HepG2 (cell line): ENCODE data around the gene PPP1R8. TPM values are rescaled to one million over a fixed set of nuclear protein-coding genes. Genes with fewer than 3 reads are reported as not detected.

ENCODE experiments used
- ESRRA ChIP-seq: sonication (generic); formaldehyde crosslinking; IDR thresholded peaks from 2 replicates; pipeline ENCODE4 v1.5.1; 2020; ENCODE audit warnings: mild to moderate bottlenecking, low read depth, missing genetic modification reagents
- GATA4 ChIP-seq: sonication (generic); IDR thresholded peaks from 2 replicates; pipeline ENCODE4 v1.6.1; 2016; ENCODE audit warnings: antibody characterized with exemption, low read depth, borderline replicate concordance
- HMGA1 ChIP-seq: sonication (generic); formaldehyde crosslinking; conservative IDR thresholded peaks from 2 replicates; pipeline ENCODE4 v1.4.0; 2020; ENCODE audit warnings: missing genetic modification reagents
- HOXA9 ChIP-seq: sonication (generic); formaldehyde crosslinking; IDR thresholded peaks from 2 replicates; pipeline ENCODE4 v1.8.1; 2022; ENCODE audit warnings: missing genetic modification reagents, mild to moderate bottlenecking, moderate library complexity, borderline replicate concordance
- PITX1 ChIP-seq: sonication (generic); formaldehyde crosslinking; IDR thresholded peaks from 2 replicates; pipeline ENCODE4 v1.5.1; 2020; ENCODE audit warnings: mild to moderate bottlenecking, missing genetic modification reagents
- RFX1 ChIP-seq: fragments of 450-650 bp; IDR thresholded peaks from 2 replicates; pipeline ENCODE4 v1.6.1; 2017
- SKI ChIP-seq: fragments of 450-650 bp; IDR thresholded peaks from one replicate; pipeline ENCODE4 v1.6.1; 2018; ENCODE audit warnings: mild to moderate bottlenecking; ENCODE audit not compliant: partially characterized antibody
- SP4 ChIP-seq: sonication (generic); formaldehyde crosslinking; IDR thresholded peaks from 2 replicates; pipeline ENCODE4 v1.8.1; 2023; ENCODE audit warnings: mild to moderate bottlenecking, missing genetic modification reagents
- SRSF9 ChIP-seq: fragments of 200-400 bp; formaldehyde crosslinking; IDR thresholded peaks from 2 replicates; pipeline ENCODE4 v1.6.1; 2018; ENCODE audit warnings: borderline replicate concordance, mild to moderate bottlenecking, low read depth, low read length; ENCODE audit not compliant: insufficient read depth, poor library complexity, severe bottlenecking
- ZFP36L2 ChIP-seq: sonication (generic); formaldehyde crosslinking; IDR thresholded peaks from 2 replicates; pipeline ENCODE4 v1.4.0; 2020; ENCODE audit warnings: missing genetic modification reagents
- ZFY ChIP-seq: sonication (generic); formaldehyde crosslinking; IDR thresholded peaks from 2 replicates; pipeline ENCODE4 v1.4.0; 2020; ENCODE audit warnings: missing genetic modification reagents
- ZNF235 ChIP-seq: sonication (generic); formaldehyde crosslinking; IDR thresholded peaks from 2 replicates; pipeline ENCODE4 v1.8.1; 2023; ENCODE audit warnings: mild to moderate bottlenecking, missing genetic modification reagents, borderline replicate concordance
- ZNF746 ChIP-seq: sonication (generic); formaldehyde crosslinking; IDR thresholded peaks from 2 replicates; pipeline ENCODE4 v1.8.0; 2022; ENCODE audit warnings: mild to moderate bottlenecking, missing genetic modification reagents
- polyA plus RNA-seq, 8 experiments: library from polyadenylated mRNA; depleted of rRNA in 3 of 8; stranded (reverse) in 7 of 8; unstranded in 1 of 8; fragments of >200 nt; fragmentation: Illumina TruSeq in 4 of 8; extraction: Trizol in 4 of 8; gene quantifications; 2 replicates each; pipeline versions ENCODE4 v1.2.1 to v1.2.3, GENCODE V29; 2011 to 2016; ENCODE audit warnings: low read depth in 4 of 8, missing spikeins in 1 of 8, mixed read lengths in 1 of 8; ENCODE audit not compliant: insufficient read depth in 1 of 8
- total RNA-seq, 5 experiments: library from RNA; depleted of rRNA; stranded (reverse); fragments of >200 nt; fragmentation: Illumina TruSeq; extraction: Trizol; gene quantifications; 2 replicates each; pipeline ENCODE4 v1.2.3, GENCODE V29; 2016; ENCODE audit warnings: low read depth in 1 of 5
- TF ChIP-seq, protein P1 (sequence below): sonication (generic); formaldehyde crosslinking; IDR thresholded peaks from 2 replicates; pipeline ENCODE4 v1.5.1; 2020; ENCODE audit warnings: mild to moderate bottlenecking, missing genetic modification reagents, moderate library complexity
- TF ChIP-seq, protein P2 (sequence below): sonication (generic); formaldehyde crosslinking; IDR thresholded peaks from 2 replicates; pipeline ENCODE4 v1.4.0; 2020; ENCODE audit warnings: missing genetic modification reagents, borderline replicate concordance
- TF ChIP-seq, protein P3 (sequence below): sonication (generic); formaldehyde crosslinking; IDR thresholded peaks from 2 replicates; pipeline ENCODE4 v1.4.0; 2020; ENCODE audit warnings: missing genetic modification reagents
- TF ChIP-seq, protein P4 (sequence below): sonication (generic); formaldehyde crosslinking; IDR thresholded peaks from 2 replicates; pipeline ENCODE4 v1.4.0; 2020; ENCODE audit warnings: low read depth, mild to moderate bottlenecking, missing genetic modification reagents
- TF ChIP-seq, protein P5 (sequence below): IDR thresholded peaks from 2 replicates; pipeline ENCODE4 v1.6.1; 2012; ENCODE audit warnings: inconsistent platforms

PPP1R8 gene
- total and polyA plus RNA-seq, 2 of the 13 experiments (the other 11 are each of a cell fraction or from before 2014, with no cell fraction given), result 38.3 to 62.2 TPM

DNA sequence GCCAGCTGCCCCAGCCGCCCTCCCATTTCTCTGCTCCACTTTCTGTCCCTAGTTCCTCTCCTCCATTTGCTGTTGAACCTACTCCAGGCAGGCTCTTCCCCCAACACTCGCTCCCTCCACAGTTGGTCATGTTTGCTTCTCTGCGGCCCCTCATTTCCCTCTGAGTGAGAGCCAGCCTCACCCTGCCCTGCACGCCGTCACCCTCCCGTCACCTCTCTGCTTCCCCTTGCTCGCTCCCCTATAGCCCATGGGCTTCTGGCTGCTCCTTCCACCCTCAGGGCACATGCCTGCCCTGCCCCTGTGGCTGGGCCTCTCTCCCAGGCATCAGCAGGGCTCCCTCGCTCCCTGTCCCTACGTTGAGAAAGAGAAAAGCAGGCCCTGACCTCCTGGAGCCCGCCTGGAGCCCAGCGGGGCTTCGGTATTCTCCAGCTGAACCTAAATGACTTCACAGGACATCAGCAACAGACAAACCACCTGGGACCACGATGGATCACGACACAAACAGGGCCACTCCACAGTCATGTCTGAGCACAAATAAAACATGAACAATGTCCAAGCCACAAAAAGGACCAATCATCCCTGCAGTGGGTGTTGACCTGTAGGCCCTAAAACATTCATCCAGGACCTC is 28.5 kb downstream of the PPP1R8 start (continued):
- TF ChIP-seq, protein P1, sequence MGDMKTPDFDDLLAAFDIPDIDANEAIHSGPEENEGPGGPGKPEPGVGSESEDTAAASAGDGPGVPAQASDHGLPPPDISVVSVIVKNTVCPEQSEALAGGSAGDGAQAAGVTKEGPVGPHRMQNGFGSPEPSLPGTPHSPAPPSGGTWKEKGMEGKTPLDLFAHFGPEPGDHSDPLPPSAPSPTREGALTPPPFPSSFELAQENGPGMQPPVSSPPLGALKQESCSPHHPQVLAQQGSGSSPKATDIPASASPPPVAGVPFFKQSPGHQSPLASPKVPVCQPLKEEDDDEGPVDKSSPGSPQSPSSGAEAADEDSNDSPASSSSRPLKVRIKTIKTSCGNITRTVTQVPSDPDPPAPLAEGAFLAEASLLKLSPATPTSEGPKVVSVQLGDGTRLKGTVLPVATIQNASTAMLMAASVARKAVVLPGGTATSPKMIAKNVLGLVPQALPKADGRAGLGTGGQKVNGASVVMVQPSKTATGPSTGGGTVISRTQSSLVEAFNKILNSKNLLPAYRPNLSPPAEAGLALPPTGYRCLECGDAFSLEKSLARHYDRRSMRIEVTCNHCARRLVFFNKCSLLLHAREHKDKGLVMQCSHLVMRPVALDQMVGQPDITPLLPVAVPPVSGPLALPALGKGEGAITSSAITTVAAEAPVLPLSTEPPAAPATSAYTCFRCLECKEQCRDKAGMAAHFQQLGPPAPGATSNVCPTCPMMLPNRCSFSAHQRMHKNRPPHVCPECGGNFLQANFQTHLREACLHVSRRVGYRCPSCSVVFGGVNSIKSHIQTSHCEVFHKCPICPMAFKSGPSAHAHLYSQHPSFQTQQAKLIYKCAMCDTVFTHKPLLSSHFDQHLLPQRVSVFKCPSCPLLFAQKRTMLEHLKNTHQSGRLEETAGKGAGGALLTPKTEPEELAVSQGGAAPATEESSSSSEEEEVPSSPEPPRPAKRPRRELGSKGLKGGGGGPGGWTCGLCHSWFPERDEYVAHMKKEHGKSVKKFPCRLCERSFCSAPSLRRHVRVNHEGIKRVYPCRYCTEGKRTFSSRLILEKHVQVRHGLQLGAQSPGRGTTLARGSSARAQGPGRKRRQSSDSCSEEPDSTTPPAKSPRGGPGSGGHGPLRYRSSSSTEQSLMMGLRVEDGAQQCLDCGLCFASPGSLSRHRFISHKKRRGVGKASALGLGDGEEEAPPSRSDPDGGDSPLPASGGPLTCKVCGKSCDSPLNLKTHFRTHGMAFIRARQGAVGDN (CRISPR knock-in tag), result peak; percentile 70
- peak; percentile 11; the same call in 1 of the 2 replicates for TF ChIP-seq ZFY
- no peak for TF ChIP-seq PITX1 (CRISPR knock-in tag)
- TF ChIP-seq SKI, result no peak
- TF ChIP-seq, protein P2, sequence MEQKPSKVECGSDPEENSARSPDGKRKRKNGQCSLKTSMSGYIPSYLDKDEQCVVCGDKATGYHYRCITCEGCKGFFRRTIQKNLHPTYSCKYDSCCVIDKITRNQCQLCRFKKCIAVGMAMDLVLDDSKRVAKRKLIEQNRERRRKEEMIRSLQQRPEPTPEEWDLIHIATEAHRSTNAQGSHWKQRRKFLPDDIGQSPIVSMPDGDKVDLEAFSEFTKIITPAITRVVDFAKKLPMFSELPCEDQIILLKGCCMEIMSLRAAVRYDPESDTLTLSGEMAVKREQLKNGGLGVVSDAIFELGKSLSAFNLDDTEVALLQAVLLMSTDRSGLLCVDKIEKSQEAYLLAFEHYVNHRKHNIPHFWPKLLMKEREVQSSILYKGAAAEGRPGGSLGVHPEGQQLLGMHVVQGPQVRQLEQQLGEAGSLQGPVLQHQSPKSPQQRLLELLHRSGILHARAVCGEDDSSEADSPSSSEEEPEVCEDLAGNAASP, result no peak
- no peak for TF ChIP-seq ZFP36L2 (CRISPR knock-in tag)
- no peak for TF ChIP-seq RFX1
- no peak for TF ChIP-seq ZNF235 (CRISPR knock-in tag)
- TF ChIP-seq, protein P3, sequence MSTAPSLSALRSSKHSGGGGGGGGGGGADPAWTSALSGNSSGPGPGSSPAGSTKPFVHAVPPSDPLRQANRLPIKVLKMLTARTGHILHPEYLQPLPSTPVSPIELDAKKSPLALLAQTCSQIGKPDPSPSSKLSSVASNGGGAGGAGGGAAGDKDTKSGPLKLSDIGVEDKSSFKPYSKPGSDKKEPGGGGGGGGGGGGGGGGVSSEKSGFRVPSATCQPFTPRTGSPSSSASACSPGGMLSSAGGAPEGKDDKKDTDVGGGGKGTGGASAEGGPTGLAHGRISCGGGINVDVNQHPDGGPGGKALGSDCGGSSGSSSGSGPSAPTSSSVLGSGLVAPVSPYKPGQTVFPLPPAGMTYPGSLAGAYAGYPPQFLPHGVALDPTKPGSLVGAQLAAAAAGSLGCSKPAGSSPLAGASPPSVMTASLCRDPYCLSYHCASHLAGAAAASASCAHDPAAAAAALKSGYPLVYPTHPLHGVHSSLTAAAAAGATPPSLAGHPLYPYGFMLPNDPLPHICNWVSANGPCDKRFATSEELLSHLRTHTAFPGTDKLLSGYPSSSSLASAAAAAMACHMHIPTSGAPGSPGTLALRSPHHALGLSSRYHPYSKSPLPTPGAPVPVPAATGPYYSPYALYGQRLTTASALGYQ (CRISPR knock-in tag), result no peak
- TF ChIP-seq, protein P4, sequence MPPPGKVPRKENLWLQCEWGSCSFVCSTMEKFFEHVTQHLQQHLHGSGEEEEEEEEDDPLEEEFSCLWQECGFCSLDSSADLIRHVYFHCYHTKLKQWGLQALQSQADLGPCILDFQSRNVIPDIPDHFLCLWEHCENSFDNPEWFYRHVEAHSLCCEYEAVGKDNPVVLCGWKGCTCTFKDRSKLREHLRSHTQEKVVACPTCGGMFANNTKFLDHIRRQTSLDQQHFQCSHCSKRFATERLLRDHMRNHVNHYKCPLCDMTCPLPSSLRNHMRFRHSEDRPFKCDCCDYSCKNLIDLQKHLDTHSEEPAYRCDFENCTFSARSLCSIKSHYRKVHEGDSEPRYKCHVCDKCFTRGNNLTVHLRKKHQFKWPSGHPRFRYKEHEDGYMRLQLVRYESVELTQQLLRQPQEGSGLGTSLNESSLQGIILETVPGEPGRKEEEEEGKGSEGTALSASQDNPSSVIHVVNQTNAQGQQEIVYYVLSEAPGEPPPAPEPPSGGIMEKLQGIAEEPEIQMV (CRISPR knock-in tag), result 0 out of 2 replicates have a peak, but pooled peaks have one; percentile 28
- no peak for TF ChIP-seq HOXA9 (CRISPR knock-in tag)
- TF ChIP-seq GATA4, result no peak
- TF ChIP-seq SP4 (CRISPR knock-in tag), result 0 out of 2 replicates have a peak, but pooled peaks have one; percentile 37
- TF ChIP-seq ZNF746, result no peak
- no peak for TF ChIP-seq SRSF9
- TF ChIP-seq HMGA1 (CRISPR knock-in tag), result no peak
- TF ChIP-seq, protein P5, sequence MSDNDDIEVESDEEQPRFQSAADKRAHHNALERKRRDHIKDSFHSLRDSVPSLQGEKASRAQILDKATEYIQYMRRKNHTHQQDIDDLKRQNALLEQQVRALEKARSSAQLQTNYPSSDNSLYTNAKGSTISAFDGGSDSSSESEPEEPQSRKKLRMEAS, result peak; percentile 46
- no peak for TF ChIP-seq ESRRA
